ENCODE measurements around the gene GFOD1. TPM values are rescaled to one million over a fixed set of nuclear protein-coding genes. Genes with fewer than 3 reads are reported as not detected.

The GFOD1 gene
- total and polyA plus RNA-seq, 2 of the 4 experiments (the other 2 are of a cell fraction) = 1.8 to 3.4 TPM

- H2BK15ac ChIP-seq (ENCODE audit: low read depth, low read length) = no peak overlapping the region
- no peak overlapping the region for H3K23ac ChIP-seq (ENCODE audit: low read depth, low read length)
- no peak overlapping the region for H2AK9ac ChIP-seq (replicated peaks; ENCODE audit: low read depth, low read length, poor library complexity)
- TF ChIP-seq NFE2L2 (IDR thresholded peaks at IDR 0.05; ENCODE audit: low read depth, low read length) = no peak
- peak; percentile 63; the same call in 1 of the 2 replicates for TF ChIP-seq CEBPB (IDR thresholded peaks at IDR 0.05; ENCODE audit: low read depth, low read length)
- peaks cover 3 to 9% of the 10 kb centered on the region in 2 experiments; a peak in 1 of 4 replicates for H3K79me1 ChIP-seq (ENCODE audit: low read depth in 1 of 2, low read length in 2 of 2)
- H3K9ac ChIP-seq (ENCODE audit: low read depth, low read length) = no peak overlapping the region
- H3K9me1 ChIP-seq (ENCODE audit: insufficient read depth, low read length) = peaks cover 11% of the 10 kb centered on the region; the same call in 1 of the 2 replicates
- H3K27ac ChIP-seq (ENCODE audit: insufficient read depth, low read length) = no peak overlapping the region
- no peak overlapping the region for H2BK120ac ChIP-seq (ENCODE audit: low read depth, low read length)
- ATAC-seq (ENCODE audit: low read depth) = no peak
- BruUV-seq (replicated peaks) = no TSS peak
- no peak overlapping the region for H2BK5ac ChIP-seq (ENCODE audit: low read depth, low read length, poor library complexity, severe bottlenecking)
- no peak overlapping the region for H2BK20ac ChIP-seq (ENCODE audit: low read depth, low read length)
- dilution Hi-C loops (cut with HindIII; ENCODE audit: low sequenced_read_pairs, unreplicated experiment) = no loop called here
- H3K36me3 ChIP-seq (ENCODE audit: control insufficient read depth, insufficient read depth, low read length) = no peaks in the 10 kb centered on the region
- H3K56ac ChIP-seq (ENCODE audit: extremely low read depth, insufficient read depth, low read length) = no peak overlapping the region
- H4K91ac ChIP-seq (ENCODE audit: insufficient read depth, low read depth, low read length) = no peak overlapping the region
- no peak overlapping the region for H3K4me3 ChIP-seq (ENCODE audit: insufficient read depth, low read depth, low read length)
- no peak overlapping the region for H3K18ac ChIP-seq (ENCODE audit: low read depth, low read length)
- H3K14ac ChIP-seq (replicated peaks; ENCODE audit: low read depth, low read length) = no peak overlapping the region
- no peak overlapping the region for H4K8ac ChIP-seq (ENCODE audit: low read depth in 2 of 2, low read length in 2 of 2)
- POLR2A ChIA-PET (ENCODE audit: unreplicated experiment) = no interaction called here
- DNase-seq = no peak
- no peak overlapping the region for H4K5ac ChIP-seq (ENCODE audit: low read depth, low read length)
- H3K4me2 ChIP-seq (ENCODE audit: low read depth, low read length) = no peak overlapping the region
- H3K4ac ChIP-seq (ENCODE audit: low read depth, low read length) = no peak overlapping the region
- H4K20me1 ChIP-seq (ENCODE audit: insufficient read depth, low read length) = no peaks in the 10 kb centered on the region
- WGBS, 2 experiments (ENCODE audit: extremely low coverage in 2 of 2, insufficient read length in 1 of 2) = 83% methylated on average over 2 of the region's 4 CpGs; no CpG with 5 or more reads in 1 of the 2 experiments
- no peak overlapping the region for H2AK5ac ChIP-seq (ENCODE audit: low read depth, low read length)
- no peak overlapping the region for H2AFZ ChIP-seq (replicated peaks; ENCODE audit: low read length, poor library complexity)
- intact Hi-C loops (cut with micrococcal nuclease) = no loop called here
- H3K27me3 ChIP-seq (ENCODE audit: control insufficient read depth, insufficient read depth, low read length) = no peaks in the 10 kb centered on the region
- H3K9me3 ChIP-seq (ENCODE audit: control insufficient read depth, insufficient read depth, low read length) = no peaks in the 10 kb centered on the region
- CTCF ChIA-PET = interaction anchor here (0.6 kb wide), 1 partner anchor 83 kb away, joined by 3 read pairs; no protein-coding TSS in a partner anchor
- in situ Hi-C loops (cut with MboI; ENCODE audit: low sequenced_read_pairs) = no loop called here
- H3K4me1 ChIP-seq (ENCODE audit: control insufficient read depth, insufficient read depth, low read length) = peaks cover 15% of the 10 kb centered on the region
Observed at GRCh38 chr6:13453153-13453552, 34.2 kb downstream of the GFOD1 start.
